Stimulated activated CD8-positive, alpha-beta memory T cell treated with anti-CD3 and anti-CD28 coated beads, Interleukin-7, amount 100 ng/mL, for 24 hours (primary cell): ENCODE results near the gene CYS1.
"Not testable (repeated sequence)": the region's sequence is repeated elsewhere in the genome, so short reads cannot be mapped to it uniquely, and the experiment has no call there.

Experiments used
- DNase-seq: peaks from one replicate; pipeline ENCODE4 v3.0.0-alpha.2; 2020; ENCODE audit warnings: low read depth

CYS1 gene

DNA sequence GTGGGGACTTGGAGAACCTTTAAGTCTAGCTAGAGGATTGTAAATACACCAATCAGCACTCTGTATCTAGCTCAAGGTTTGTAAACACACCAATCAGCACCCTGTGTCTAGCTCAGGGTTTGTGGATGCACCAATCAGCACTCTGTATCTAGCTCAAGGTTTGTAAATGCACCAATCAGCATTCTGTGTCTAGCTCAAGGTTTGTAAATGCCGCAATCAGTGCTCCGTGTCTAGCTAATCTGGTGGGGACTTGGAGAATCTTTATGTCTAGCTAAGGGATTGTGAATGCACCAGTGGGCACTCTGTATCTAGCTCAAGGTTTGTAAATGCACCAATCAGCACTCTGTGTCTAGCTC is 11.7 kb upstream of the CYS1 start:
- not testable (repeated sequence) for DNase-seq

DNA sequence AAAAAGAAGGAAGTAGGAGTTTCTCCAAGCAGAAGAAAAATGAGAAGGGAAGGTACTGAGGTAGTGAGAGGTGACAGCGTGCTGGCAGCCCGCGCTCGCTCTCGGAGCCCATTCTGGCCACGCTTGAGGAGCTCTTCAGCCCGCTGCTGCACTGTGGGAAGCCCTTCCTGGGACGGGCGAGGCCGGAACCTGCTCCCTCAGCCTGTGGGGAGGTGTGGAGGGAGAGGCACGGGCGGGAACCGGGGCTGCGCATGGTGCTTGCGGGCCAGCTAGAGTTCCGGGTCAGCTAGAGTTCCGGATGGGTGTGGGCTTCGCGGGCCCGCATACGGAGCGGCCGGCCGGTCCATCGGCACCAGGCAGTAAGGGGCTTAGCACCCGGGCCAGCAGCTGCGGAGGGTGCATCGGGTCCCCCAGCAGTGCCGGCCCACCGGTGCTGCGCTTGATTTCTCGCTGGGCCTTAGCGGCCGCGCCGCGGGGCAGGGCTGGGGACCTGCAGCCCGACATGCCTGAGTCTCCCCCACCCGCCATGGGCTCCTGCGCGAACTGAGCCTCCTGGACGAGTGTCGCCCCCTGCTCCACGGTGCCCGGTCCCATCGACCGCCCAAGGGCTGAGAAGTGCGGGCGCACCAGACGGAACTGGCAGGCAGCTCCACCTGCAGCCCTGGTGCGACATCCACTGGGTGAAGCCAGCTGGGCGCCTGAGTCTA is 11.1 kb upstream of the CYS1 start:
- no peak for DNase-seq

DNA sequence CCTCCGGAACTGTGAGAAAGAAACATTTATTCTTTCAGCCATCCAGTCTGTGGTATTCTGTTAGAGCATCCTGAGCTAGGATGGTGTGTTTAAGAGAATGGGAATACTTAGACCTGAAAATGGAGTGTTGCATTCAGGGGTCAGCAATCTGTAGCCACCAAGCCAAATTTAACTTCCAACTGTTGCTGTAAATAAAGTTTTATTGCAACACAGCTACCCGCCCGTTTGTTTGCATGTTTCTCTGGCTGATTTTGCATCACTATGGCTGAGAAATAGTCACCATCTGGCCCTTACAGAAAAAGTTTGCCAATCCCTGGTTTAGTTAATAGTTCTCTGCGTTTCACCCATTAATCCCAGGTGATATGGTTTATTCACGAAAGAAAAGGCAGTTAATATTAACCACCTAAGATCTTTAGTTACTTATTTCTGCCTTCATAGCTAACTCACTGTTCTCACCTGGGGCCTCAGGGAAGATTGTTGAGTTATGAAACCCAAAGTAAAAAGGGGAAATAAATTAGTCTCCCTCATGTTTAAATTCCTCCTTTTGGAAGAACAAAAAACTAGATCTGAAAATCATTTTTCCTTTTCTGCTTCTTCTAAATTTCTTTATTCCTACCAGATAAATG is 9.5 kb upstream of the CYS1 start:
- DNase-seq: no peak

- no peak for DNase-seq
Measured at GRCh38 chr2:10087360-10087759, 7.1 kb upstream of the CYS1 start.

- DNase-seq: no peak
Measured at GRCh38 chr2:10086950-10087349, 6.7 kb upstream of the CYS1 start.

DNA sequence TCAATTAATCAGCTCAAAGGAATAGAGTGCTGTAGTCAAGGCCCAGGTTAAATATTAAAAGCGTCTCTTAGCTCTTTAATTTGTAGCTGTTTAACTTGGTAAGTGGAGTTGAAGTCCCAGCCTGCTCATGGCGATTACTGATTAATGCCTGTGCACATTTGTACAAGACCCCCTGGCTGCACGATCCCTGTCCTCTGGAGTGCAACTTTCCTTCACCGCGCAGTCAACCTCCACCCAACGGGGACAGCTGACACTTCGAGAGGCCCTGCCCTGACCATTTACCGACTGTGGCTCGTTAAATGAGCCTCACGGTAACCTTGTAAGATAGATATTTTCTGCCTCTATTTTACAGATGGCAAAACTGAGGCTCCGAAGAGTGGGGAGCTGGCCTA is 5.5 kb upstream of the CYS1 start:
- no peak for DNase-seq

DNA sequence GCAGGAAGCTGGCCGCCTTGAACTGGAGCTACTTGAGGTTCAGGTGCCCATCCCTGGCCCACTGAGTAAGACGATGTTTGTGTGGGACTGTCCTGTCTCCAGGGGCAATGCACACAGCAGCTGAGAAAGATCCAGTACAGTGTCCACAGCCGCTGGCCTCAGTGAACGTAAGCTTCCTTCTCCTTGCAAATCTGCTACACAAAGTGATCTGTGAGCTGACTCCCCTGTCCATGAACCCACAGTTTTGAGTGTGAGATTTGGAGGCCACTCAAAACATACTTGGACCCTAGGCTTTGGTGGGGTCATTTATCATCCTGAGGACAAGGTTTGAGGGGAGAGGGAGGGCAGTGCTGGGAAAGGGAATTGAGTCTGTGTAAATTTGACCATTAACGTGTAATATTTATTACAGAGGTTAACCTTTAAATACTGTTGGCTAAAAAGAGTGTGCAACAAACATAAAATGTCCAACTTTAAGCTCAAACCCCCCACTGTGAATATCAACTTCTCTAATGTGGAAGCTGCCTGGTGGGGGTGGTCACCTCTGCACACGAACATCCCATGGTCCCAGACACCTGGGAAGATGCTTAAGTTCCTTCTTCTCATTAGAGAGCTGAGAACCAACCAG is 4.9 kb upstream of the CYS1 start:
- DNase-seq: no peak

- no peak for DNase-seq
Measured at GRCh38 chr2:10084223-10084865, 4.1 kb upstream of the CYS1 start.

DNA sequence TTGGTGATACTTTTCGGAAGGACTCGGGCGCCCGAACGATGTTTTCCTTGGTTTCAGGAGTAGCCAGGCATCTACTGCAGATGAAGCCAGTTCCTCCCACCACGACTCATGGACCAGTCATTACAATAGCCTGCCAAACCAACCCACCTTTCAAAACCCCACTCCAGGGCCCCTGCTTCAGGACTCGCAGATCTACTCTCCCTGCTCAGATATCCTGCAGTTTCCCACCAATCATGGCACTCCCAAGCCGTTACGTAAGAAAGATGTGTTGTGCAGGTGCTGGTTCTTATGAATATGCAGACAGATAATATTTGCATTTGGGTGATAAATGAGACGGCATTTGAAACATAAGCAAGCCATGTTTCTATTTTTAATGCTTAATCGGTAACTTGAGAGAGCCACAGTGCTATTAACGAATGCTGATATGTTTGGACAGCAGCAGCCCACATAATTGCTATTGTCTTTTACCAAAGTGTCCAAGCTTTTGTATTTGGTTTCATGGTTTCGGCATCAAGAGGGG is 3.5 kb upstream of the CYS1 start:
- DNase-seq: no peak

DNA sequence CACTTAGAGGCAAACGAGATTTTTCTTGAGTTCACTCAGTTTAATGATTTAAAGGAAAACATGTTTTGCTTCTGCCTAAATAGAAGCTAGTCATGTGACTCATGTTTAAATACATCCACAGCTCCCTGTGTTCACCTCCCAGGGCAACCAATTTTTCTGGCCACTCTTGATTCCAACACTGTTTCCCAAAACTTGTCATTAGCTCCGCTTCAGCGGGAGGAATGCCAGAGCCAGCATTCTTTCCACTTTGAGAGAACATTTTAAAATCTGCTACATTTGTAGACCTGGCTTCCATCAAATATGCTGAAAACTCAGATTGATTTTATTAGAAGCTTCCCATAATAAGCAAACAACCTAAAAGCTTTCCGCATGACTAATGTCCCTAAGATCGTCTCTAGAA is 2.8 kb upstream of the CYS1 start:
- no peak for DNase-seq

GRCh38 chr2:10080536-10081304 is 509 bp upstream of the CYS1 start:
- DNase-seq: no peak

DNA sequence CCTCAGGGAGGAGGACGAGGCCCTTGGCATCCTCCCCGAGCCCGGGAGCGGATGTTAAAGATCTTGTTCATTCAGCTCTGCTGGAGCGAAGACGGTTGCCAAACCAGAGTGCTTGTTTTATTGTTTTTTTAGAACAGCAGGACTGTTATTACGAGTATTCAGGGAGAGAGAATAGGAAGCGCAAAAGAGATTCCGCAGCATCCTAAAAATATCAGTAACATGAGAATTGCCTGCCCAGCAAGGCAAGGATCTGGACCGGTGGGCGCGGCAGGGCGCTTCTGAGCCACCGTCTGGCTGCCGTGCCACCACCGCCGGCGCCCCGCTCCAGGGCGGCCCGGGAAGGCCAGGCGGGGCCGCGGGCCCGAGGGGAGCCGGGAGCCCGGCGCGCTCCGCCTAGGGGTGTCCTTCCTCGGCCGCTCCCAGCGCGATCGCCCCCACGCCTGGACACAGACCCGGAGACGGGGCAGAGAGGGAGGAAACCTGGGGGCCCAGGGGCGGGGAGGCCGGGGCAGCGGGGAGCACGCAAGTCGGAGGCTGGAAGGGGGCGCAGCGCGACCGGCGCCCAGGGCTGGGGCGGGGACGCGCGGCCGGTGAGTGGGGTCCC is 843 bp downstream of the CYS1 start:
- DNase-seq: no peak

DNA sequence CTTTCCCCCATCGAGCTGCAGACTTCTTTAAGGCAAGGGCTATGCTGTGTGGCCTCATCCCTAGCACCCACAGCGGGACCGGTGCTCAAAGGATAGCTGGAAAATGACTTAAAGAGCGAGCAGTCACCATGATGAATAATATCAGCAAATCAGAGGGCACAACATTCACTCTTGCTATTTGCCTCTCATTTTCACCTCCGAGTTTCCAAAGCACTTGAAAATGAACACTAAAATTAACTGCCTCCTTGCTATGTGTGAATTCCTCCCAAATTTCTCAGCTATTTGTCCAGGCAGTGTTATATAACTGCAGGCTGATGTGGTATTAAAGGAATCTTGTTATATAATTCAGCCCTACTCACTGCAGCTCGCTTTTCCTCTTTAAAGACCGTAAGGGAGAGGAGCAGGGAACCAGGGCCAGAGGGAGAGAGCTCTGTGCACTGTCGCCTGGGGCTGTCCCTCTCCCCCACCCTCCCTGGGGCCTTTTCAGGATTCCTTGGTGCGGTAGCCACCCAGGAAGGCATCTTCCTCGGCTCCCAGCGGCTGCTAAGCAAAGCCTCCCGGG is 1.4 kb downstream of the CYS1 start:
- no peak for DNase-seq

DNA sequence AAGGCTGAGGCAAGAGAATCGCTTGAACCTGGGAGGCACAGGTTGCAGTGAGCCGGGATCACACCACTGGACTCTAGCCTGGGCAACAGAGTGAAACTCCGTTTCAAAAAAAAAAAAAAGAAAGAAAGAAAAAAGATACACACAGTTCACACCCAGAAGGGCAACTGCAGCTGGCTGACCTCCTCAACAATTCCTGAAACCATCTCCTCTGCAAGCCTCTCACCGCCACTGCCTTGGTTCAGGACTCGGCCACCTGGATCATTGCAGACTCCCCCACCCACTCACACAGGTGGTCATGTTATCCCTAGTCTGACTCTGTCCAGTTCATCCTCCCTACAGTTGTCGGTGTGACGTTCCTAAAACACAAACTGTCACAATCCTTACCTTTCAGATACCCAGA is 2.2 kb downstream of the CYS1 start:
- DNase-seq: no peak

DNA sequence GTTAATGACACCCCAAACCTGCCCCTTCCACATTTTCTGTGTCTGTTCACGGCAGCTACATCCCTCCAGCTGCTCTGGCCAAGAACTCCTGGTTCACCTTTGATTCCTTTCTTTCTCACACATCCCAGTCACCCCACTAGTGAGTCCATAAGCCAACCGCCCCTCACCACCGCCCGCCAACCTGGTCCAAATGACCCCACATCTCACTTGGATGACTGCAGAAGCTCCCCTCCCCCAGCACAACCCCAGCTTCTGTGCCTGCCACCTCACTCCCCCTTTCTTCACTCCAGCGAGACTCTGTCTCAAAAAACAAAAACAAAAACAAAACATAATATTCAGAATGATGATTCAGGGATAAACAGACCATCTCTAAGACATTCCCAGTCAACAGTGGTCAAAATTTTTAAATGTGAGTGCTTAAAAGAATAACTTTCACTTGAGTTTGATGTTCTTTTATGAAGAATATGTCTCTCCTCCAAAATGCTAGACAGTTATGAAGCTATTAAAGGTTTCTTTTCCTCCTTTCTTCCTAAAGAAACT is 3.2 kb downstream of the CYS1 start:
- no peak for DNase-seq

DNA sequence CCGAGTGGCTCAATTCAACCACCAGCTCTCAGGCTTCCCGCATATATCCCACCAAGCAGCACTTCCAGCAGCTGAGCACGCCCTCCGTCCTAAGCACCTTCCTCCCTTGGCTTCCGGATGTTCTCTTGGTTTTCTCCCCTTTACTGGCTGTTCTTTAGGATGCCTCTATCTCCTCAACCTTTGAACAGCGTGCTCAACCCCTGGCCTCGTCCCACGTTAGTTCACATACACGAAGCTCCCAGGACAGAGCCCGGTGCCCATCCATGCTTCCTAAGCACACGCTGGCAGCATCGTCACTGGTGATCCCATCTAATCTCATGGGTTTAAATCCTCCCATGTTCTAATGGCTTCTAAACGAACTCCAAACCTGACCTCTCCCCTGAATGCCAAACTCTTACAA is 3.7 kb downstream of the CYS1 start:
- no peak for DNase-seq

DNA sequence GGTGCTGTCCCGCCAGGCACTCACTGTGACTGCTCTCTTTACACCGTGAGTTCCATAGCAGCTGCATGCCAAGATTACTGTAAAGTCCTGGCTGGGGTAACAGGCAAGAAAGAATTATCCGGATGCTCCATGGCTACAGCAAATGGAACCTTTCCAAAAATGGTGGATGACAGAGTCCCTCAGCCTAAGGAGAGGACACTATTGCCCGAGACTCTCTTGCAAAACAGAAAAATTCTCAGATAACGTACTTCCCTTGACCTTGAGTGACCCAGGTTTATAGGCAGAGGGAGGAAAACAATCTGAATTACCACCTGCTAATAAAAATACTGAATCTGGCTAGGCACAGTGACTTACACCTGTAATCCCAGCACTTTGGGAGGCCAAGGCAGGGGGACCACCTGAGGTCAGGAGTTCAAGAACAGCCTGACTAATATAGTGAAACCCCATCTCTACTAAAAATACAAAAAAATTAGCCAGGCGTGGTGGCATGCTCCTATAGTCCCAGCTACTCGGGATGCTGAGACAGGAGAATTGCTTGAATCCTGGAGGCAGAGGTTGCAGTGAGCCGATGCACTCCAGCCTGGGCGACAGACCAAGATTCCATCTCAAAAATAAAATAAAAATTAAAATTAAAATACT is 4.5 kb downstream of the CYS1 start:
- DNase-seq: no peak

- no peak for DNase-seq
Measured at GRCh38 chr2:10075101-10075500, 5.1 kb downstream of the CYS1 start.

- DNase-seq: no peak
Measured at GRCh38 chr2:10073706-10074105, 6.5 kb downstream of the CYS1 start.

GRCh38 chr2:10072656-10073480 is 7.3 kb downstream of the CYS1 start:
- peak; percentile 45 for DNase-seq
